Body of pancreas (tissue), 4 donors: ENCODE measurements around the gene PIK3C2B. TPM values are rescaled to one million over a fixed set of nuclear protein-coding genes. Genes with fewer than 3 reads are reported as not detected.
"Not testable (repeated sequence)": the region's sequence is repeated elsewhere in the genome, so short reads cannot be mapped to it uniquely, and the experiment has no call there.

Experiments
- ATAC-seq: fragments of 150-250 bp; one replicate; pipeline ENCODE4 v1.9.1; 2016
- DNase-seq, 4 donors: peaks; one replicate each; pipeline ENCODE4 v3.0.0-alpha.2; 2019
- H3K27ac ChIP-seq, 4 donors: fragments of 200-600 bp; sonication (generic); 1 replicate in 3 of 4; 2 replicates in 1 of 4; pipeline versions ENCODE4 v1.5.1 to v1.6.1; 2016 to 2019; ENCODE audit warnings: mild to moderate bottlenecking in 1 of 4, mixed read lengths in 1 of 4, moderate library complexity in 1 of 4
- H3K27me3 ChIP-seq, 2 donors: fragments of 200-600 bp; sonication (generic); one replicate each; pipeline ENCODE4 v1.6.0; 2016; ENCODE audit warnings: mild to moderate bottlenecking in 1 of 2
- H3K36me3 ChIP-seq, 2 donors: fragments of 200-600 bp; sonication (generic); replicated peaks in 1 of 2; 2 replicates each; pipeline ENCODE4 v1.5.1; 2016; ENCODE audit warnings: low read depth in 2 of 2; ENCODE audit not compliant: insufficient read depth in 1 of 2
- H3K4me1 ChIP-seq: fragments of 200-600 bp; sonication (generic); one replicate; pipeline ENCODE4 v1.6.0; 2016
- H3K4me3 ChIP-seq, 2 donors: fragments of 200-600 bp; sonication (generic); 1 replicate in 1 of 2; 2 replicates in 1 of 2; pipeline ENCODE4 v1.5.1; 2016 to 2019
- H3K9me3 ChIP-seq, 3 donors: fragments of 200-600 bp; sonication (generic); 1 replicate in 2 of 3; 2 replicates in 1 of 3; pipeline ENCODE4 v1.5.1; 2016
- POLR2A ChIP-seq, 3 donors: fragments of 450-650 bp; IDR thresholded peaks; one replicate each; pipeline ENCODE4 v1.6.1; 2016; ENCODE audit warnings: antibody characterized with exemption in 3 of 3, mild to moderate bottlenecking in 2 of 3
- WGBS, 2 donors: methylation state at CpG; one replicate each; pipeline ENCODE4 v1.1.5; 2017; 5-methylcytosine and 5-hydroxymethylcytosine counted together
- intact Hi-C: fragments of 100-400 bp; cut with DNase I; formaldehyde crosslinking; loops from one replicate; pipeline ENCODE4 v1.15.1; 2023
- total RNA-seq, 2 donors: library from RNA; depleted of rRNA; stranded (reverse); fragments of >200 nt; gene quantifications; one replicate each; pipeline ENCODE4 v1.1.0, GENCODE V29; 2016
- TF ChIP-seq, protein P1 (sequence below), 7 experiments: fragments of 450-650 bp in 4 of 7; fragments of 200-600 bp in 3 of 7; sonication (generic) in 3 of 7; IDR thresholded peaks; one replicate each; pipeline ENCODE4 v1.5.1; 2016 to 2019; ENCODE audit warnings: antibody characterized with exemption in 7 of 7

The PIK3C2B gene
- total RNA-seq, 2 donors from 2014 or later: 11.4 to 18.1 TPM

DNA sequence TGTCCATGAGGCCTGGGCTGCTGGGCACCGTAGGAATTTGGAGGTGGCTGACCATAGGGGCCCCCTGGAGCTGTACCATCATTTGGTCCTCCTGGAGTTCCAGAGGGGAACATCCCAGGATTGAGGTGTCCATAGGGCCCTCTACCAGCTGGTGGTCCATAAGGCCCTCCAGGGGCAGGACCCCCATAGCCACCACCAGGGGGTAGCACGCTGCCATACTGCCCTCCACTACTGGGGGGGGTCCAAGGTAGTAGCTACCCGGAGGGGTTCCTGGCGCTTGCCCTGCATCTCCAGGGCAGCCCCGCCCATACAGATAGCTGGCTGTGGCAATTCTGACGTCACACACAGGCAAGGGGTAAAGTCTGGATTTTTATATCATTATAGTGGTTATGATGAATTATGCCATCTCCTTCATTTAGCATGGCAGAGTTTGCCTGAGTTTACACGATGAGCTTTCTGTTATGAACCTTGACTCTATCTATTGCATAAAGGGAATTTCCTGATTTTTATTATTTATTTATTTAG, 34.8 kb upstream of the PIK3C2B start:
- ATAC-seq: no peak
- TF ChIP-seq, protein P1, sequence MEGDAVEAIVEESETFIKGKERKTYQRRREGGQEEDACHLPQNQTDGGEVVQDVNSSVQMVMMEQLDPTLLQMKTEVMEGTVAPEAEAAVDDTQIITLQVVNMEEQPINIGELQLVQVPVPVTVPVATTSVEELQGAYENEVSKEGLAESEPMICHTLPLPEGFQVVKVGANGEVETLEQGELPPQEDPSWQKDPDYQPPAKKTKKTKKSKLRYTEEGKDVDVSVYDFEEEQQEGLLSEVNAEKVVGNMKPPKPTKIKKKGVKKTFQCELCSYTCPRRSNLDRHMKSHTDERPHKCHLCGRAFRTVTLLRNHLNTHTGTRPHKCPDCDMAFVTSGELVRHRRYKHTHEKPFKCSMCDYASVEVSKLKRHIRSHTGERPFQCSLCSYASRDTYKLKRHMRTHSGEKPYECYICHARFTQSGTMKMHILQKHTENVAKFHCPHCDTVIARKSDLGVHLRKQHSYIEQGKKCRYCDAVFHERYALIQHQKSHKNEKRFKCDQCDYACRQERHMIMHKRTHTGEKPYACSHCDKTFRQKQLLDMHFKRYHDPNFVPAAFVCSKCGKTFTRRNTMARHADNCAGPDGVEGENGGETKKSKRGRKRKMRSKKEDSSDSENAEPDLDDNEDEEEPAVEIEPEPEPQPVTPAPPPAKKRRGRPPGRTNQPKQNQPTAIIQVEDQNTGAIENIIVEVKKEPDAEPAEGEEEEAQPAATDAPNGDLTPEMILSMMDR (IDR thresholded peaks at IDR 0.05): no peak
- peaks cover 16 to 34% of the 10 kb centered on the region in 2 donors for H3K36me3 ChIP-seq

GRCh38 chr1:204528677-204529076, 34.1 kb upstream of the PIK3C2B start:
- ATAC-seq (no peak), DNase-seq (no peak)
- no peak for TF ChIP-seq POLR2A (IDR thresholded peaks at IDR 0.05)
- TF ChIP-seq, protein P1 (IDR thresholded peaks at IDR 0.05): no peak
- Histone ChIP-seq H3K27ac (no peak overlapping the region), H3K9me3 (no peaks in the 10 kb centered on the region), H3K4me3 (no peak overlapping the region), H3K27me3 (no peaks in the 10 kb centered on the region), H3K4me1 (peaks cover 21% of the 10 kb centered on the region), H3K36me3 (peaks cover 12 to 34% of the 10 kb centered on the region in 2 donors)
- intact Hi-C loops: no loop called here
- 59 to 69% methylated on average over 4 to 8 of the region's 8 CpGs for WGBS, 2 donors

More for the DNA sequence above, 34.8 kb upstream of the PIK3C2B start:
- intact Hi-C loops: no loop called here
- Histone ChIP-seq H3K4me1 (peaks cover 15% of the 10 kb centered on the region), H3K9me3 (no peaks in the 10 kb centered on the region), H3K27me3 (no peaks in the 10 kb centered on the region), H3K27ac (no peak overlapping the region), H3K4me3 (no peak overlapping the region)
- 78 to 84% methylated on average over 5 to 7 of the region's 7 CpGs for WGBS, 2 donors
- DNase-seq: no peak

DNA sequence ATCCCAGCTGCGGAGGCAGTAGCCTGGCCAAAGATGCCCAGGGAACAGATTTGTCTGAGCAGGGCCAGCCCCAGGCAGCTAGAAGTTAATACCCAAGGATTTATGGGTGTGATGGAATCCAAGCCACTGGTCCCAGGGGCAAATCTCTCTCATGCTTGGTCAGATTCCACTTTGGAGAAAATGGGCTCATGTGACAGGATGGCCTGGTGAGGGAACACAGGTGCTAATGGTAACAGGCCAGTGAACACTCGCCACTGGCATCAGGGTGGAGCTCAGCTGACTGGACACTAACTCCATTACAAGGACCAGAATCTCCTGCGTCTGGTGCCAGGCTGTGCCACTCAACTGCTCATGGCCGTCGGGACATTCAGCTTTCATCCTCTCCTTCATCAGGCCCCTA, 33.6 kb upstream of the PIK3C2B start:
- no peak for TF ChIP-seq POLR2A (IDR thresholded peaks at IDR 0.05)
- TF ChIP-seq, protein P1 (IDR thresholded peaks at IDR 0.05): no peak
- DNase-seq: no peak
- peaks cover 12 to 31% of the 10 kb centered on the region in 2 donors for H3K36me3 ChIP-seq
- H3K9me3 ChIP-seq: no peaks in the 10 kb centered on the region
- H3K27ac ChIP-seq: no peak overlapping the region
- peaks cover 22% of the 10 kb centered on the region for H3K4me1 ChIP-seq
- intact Hi-C loops: no loop called here
- no peak overlapping the region for H3K4me3 ChIP-seq
- 96 to 100% methylated on average over 1 to 5 of the region's 5 CpGs for WGBS, 2 donors
- no peaks in the 10 kb centered on the region for H3K27me3 ChIP-seq
- ATAC-seq: no peak

DNA sequence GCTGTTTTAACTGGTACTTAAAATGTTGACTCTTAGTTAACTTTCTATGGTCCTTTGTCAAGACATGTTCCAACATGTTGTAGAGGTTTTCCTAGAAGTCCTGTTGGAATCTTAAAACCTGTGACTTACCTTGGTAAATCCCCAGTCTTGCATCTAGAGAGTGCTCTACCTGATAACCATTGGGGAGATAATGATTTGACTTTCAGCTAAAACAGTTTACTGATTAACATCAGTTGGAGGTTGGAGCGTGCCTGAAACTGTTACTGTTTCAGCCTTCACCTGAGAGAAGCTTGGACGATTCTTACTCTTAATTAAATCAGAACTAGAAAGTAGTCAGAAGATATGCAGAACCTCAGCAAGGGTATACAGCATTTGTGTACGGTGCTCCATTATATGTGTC, 30.4 kb upstream of the PIK3C2B start:
- no peak for DNase-seq
- no peak for TF ChIP-seq POLR2A (IDR thresholded peaks at IDR 0.05)
- H3K4me3 ChIP-seq: no peak overlapping the region
- WGBS, 2 donors: 58 to 70% methylated on average over 3 of the region's 3 CpGs
- peaks cover 21% of the 10 kb centered on the region for H3K4me1 ChIP-seq
- H3K36me3 ChIP-seq: peaks cover 12 to 20% of the 10 kb centered on the region in 2 donors
- no peak overlapping the region for H3K27ac ChIP-seq
- no peak for ATAC-seq
- intact Hi-C loops: no loop called here
- no peaks in the 10 kb centered on the region for H3K27me3 ChIP-seq
- H3K9me3 ChIP-seq: no peaks in the 10 kb centered on the region

DNA sequence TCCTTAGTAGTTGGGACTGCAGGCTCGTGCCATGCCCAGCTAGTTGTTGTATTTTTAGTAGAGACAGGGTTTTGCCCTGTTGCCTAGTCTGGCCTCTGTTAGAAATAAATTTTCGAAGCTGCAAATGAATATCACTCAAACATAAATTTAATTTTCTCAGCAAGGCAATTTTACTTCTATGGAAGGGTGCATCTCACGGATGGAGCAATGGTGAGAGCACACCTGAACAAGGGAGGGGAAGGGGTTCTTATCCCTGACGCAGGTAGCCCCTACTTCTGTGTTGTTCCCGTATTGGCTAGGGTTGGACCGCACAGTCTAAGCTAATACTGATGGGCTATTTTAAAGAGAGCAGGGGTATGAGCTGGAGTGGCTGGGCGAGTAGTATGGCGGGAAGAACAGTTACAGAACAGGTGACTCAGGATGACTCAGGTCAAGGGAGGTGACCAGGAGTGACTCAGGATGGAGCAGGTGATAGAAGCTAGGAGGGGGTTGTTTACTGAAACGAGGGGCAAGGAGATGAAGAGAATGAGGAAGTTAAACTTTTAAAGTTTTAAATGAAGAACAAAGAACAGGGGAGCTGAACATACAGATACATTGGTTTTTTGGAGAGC, 29.1 kb upstream of the PIK3C2B start:
- ATAC-seq: peak; percentile 21

GRCh38 chr1:204521941-204522521, 27.4 kb upstream of the PIK3C2B start:
- 77 to 83% methylated on average over 5 of the region's 5 CpGs for WGBS, 2 donors
- H3K27ac ChIP-seq, H3K4me3 ChIP-seq, intact Hi-C loops, DNase-seq, H3K36me3 ChIP-seq, ATAC-seq, H3K9me3 ChIP-seq, H3K27me3 ChIP-seq: not testable (repeated sequence)
- peaks cover 38% of the 10 kb centered on the region for H3K4me1 ChIP-seq

More for the DNA sequence above, 29.1 kb upstream of the PIK3C2B start:
- intact Hi-C loops: no loop called here
- no peaks in the 10 kb centered on the region for H3K9me3 ChIP-seq
- no peak overlapping the region for H3K27ac ChIP-seq
- DNase-seq: peak in 1 of 4 donors; percentile 28
- peaks cover 23% of the 10 kb centered on the region for H3K4me1 ChIP-seq
- TF ChIP-seq POLR2A (IDR thresholded peaks at IDR 0.05): no peak
- TF ChIP-seq, protein P1 (IDR thresholded peaks at IDR 0.05): no peak
- WGBS, 2 donors: 89 to 90% methylated on average over 9 of the region's 9 CpGs
- H3K27me3 ChIP-seq: no peaks in the 10 kb centered on the region
- no peak overlapping the region for H3K4me3 ChIP-seq
- H3K36me3 ChIP-seq: peaks cover 4 to 13% of the 10 kb centered on the region in 2 donors
